ENCODE results near the gene TMPRSS9.
A peak's percentile ranks its signal among the peaks of the same experiment; 100 is the strongest.
"Not testable (repeated sequence)": the region's sequence is repeated elsewhere in the genome, so short reads cannot be mapped to it uniquely, and the experiment has no call there.

The TMPRSS9 gene

DNA sequence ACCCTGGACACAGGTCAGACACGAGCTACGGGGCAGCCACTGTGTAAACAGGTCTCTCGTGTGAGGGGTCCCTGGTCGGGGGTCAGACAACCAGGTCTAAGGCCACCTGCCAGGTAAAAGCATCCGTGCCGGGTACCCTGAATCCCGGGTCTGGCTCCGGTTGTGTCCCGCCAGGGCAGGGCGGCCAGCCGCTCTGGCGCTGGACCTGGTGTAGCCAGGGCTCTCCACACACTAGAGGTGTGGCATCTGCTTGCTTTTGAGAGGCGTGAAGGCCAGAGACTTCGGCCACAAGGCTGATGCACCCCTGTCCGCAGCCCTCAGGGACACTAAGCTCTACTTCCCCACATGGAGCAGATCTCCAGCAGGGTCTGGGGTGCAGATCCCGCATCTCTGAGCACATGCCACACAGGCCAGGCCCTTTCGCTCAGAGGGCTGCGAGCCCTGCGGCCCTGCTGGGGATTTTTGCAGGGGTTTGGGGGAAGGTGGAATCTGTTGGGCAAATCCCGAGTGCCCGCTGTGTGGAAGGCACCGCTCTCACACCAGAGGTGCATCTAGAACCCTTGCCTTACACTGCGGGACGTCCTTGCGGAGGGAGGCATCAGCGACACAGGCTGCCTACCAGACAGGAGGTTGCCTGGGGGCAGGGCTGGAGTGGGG lies 81.2 kb downstream of the TMPRSS9 start:
- DNase-seq, result no peak

DNA sequence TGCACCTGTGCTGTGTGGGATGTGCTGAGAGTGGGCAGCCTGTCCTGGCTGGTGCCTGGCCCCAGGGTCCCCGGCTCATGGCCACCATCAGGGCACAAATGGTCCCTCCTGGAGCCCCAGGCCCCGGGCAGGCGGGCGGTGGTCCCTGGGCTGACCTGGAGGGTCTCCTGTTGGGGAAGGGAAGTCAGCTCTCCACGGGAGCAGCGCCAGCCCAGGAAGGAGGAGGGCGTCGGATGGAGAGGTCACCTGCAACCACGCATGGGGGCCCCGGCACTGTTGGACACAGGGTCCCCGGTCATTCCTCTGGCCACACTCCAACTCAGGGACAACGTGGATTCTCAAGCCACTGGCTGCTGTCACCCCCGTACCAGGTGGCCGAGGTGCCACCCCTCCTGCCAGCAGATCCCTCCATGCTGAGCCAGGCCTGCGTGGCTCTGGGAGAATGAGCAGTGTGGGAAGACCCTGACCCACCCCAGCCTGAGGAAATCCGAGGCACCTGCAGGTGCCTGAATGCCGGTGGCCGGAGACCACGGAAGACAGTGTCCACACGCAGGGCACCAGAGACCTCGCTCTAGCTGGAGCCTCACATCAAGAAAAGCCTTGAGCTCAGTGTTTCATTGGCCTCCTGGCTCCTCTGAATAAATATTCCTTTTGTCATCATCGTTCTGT lies 83.2 kb downstream of the TMPRSS9 start:
- no peak for DNase-seq

DNA sequence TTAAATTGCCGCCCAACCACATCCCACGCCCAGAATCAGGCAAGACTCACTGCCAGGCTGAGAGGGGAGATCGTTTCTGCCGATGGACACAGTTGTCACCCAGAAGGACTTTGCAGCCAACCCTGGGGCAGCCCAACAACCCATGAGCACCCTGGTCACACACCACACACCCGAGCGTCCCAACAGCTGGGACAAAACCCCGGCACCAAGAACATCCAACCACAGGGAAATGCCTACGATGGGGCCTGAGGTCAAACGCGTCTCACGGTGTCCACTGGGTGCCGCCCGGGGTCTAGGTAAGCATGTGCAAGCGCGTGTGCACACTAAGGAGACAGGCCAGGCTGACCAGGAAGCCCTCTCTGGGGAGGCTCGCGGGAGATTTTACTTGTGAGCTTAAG lies 83.7 kb downstream of the TMPRSS9 start:
- DNase-seq, result no peak

DNA sequence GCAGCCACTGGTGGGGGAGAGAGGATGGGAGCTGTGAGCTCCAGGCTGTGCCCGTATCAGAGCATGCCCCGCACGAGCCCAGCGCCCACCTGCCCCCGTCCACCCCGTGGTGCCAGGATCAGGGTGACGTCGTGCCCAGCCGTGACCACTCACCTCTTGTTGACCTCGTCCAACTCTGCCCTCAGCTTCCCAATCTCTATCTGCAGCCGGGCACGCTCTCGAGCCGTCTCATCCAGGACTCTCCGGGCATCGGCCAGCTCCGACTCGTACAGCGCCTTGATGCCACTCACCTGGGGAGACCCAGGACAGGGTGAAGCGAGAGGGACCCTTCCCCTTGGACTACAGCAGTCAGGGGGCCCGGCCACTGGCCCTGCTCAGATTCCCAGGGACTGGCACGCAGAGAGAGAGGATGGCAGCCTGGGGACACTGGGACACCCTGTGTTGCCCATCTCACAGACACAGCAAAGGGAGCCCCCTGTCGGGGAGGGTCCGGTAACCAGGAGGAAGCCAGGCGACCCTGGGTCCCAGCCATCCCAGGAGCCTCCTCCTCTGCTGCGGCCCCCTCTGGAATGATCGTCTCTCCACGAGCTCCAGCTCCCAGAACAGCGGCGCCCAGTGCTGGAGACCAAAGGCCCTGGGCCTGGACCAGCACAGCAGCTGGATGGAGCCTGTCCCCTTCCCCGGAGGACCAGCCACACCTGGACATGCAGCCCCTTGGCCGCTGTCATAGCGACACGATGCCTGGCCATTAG lies 84.4 kb downstream of the TMPRSS9 start:
- no peak for DNase-seq

DNA sequence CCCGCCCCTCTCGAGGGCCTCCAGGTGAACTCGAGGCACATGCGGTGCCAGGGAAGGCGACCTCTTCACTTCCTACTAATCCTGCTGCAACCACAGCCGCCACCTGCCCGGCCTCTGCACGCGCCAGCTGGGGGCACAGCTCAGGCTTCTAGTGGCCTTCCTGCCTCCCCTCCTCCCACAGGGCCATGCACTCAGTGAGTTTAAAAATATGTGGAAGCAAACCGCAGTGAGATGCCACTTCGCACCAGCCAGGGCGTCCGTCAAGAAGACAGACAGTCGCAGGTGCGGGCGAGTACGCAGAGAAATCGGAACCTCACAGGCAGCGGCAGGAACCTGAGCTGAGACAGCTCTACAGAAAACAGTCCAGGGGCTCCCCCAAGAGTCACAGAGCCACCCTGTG lies 86.3 kb downstream of the TMPRSS9 start:
- no peak for DNase-seq

DNA sequence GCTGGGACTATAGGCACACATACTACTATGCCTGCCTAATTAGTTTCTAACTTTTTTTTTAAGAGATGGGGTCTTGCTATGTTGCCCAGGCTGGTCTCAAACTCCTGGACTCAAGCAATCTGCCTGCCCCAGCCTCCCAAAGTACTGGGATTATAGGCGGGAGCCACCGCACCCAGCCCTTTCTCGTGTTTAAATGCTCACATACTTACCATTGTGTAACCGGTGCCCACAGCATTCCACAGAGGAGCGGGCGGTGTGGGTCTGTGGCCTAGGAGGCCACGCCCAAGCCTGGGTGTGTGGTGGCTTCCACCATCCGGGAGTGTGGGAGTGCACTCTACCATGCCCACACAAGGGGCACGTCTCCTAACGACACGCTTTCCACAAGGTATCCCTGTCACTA lies 89.0 kb downstream of the TMPRSS9 start:
- DNase-seq, result no peak

DNA sequence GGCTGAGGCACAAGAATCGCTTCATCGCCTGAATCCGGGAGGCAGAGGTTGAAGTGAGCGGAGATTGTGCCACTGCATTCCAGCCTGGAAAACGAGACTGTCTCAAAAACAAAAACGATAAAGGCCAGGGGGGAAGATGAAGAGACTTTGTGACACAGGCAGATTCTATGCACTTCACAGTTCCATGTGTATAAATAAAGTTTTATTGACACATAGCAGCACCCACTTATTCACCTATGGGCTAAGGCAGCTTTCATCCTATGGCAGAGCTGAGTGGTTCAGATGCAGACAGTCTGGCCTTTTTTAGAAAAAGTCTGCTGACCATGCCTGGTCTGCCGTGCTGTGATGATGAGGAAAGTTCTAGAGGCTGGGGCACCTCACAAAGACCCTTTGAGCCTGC lies 91.1 kb downstream of the TMPRSS9 start:
- DNase-seq, result no peak

DNA sequence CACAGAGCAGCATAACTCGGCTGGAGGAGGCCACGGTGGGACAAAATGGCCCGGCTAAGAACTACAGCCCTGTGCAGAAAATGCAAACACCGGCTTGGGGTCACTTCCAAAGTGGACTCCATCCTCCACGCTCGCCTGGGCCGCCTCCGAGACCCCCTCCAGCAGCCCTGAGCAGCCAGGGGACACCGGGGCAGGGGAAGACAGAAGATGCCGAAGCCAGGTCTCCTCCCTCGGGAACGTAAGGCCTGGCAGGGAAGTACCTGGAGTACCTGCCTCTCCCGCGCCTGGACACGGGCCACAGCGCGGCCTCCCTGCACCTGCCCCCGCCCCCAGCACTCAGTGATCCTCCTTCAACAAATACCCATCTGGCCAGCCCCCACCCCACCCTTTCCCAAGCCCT lies 91.7 kb downstream of the TMPRSS9 start:
- DNase-seq, result no peak

DNA sequence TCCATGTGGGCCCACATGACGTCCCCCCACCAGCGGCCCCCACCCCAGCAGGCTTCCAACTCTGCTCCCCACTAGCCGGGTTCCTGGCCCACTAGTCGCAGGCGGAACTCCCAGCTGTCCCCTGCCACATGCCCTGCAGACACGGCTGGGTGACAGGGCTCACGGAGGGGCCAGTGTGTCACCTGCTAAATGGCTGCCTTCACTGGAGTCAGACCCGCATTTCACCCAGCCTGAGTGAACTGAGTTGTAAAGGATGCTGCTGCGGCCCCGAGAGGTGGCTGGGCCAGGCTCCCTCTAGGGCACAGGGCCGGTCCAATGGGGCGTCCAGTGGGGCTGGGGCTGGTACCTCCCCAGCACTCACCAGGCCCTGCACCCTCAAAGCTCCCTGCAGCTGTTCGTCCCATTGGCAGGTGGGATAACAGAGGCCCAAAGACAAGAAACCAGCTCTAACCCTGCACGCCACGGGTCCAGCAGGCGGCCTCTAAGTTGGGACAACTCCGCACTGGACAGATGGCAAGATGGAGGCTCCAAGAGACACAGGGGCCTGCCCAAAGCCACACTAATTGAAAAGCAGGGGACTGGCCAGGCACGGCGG lies 93.5 kb downstream of the TMPRSS9 start:
- DNase-seq, result no peak

DNA sequence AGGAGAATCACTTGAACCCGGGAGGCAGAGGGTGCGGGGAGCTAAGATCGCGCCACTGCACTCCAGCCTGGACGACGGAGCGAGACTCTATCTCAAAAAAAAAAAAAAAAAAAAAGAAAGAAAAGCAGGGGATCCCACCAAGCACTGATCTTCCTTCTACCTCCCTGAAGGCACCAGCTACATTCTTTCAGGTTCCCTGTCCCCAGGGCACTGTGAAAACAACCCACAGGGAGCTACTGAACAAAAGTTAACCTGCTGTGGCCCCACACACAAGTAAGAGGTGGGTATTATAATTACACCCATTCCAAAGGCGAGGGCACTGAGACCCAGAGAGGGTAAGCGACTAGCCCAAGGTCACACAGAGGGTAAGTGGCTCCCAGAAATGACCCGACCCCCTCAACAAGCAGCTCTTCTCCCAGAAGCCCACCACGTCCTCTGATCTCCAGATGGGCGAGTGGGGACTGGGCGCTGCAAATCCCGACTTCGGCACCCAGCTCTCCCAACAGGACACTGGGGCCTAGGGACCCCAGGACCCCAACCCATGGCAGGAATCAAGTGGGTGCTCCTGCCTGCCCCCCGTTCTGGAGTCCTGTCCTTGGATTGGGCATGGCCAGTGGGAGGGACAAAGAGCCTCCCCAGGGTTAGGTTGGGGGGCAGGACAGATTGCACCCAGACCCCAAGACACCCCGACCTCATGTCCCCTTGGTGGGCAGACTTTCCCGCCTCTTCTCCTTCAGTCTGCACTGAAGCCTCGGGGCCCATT lies 94.3 kb downstream of the TMPRSS9 start:
- DNase-seq, result no peak

DNA sequence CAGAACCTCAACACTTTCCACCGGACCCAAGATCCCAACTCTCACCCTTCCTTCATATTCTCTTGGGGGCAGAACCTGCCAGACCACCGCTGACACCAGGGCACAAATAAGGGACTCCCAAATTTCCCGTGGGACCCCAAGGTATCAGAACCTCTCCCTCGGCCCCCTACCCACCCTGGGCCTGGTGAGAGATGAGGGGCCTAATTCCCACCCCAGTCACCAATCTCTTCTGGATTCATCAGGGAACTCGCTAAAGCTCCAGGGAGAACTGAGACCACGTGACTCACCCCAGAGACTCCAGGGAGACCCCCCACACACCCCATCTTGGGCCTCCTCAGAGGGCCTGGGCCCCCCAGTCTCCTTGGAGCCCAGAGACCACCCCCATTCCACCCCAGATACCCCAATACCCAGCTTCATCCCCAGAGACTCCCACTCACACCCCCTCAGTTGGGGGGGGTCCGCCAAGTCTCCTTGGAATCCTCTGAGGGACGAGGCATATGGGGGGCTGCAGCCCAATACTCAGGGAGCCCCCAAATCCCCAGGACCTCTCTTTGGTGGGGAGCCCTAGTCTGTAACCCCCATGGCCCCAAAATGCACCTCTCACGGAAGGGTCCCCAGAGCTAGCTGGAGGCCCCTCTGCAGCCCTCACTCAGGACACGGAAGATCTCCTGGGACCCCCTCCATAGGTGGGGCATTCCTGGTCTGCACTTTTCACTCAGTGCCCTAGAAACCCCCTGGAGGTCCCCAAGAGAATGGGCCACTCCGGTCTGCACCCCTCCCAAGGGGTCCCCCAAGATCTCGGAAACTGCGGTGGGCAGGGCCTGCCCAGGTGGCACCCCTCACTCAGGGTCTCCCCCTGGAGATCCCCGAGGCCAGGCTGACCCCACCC lies 95.1 kb downstream of the TMPRSS9 start:
- no peak for DNase-seq

DNA sequence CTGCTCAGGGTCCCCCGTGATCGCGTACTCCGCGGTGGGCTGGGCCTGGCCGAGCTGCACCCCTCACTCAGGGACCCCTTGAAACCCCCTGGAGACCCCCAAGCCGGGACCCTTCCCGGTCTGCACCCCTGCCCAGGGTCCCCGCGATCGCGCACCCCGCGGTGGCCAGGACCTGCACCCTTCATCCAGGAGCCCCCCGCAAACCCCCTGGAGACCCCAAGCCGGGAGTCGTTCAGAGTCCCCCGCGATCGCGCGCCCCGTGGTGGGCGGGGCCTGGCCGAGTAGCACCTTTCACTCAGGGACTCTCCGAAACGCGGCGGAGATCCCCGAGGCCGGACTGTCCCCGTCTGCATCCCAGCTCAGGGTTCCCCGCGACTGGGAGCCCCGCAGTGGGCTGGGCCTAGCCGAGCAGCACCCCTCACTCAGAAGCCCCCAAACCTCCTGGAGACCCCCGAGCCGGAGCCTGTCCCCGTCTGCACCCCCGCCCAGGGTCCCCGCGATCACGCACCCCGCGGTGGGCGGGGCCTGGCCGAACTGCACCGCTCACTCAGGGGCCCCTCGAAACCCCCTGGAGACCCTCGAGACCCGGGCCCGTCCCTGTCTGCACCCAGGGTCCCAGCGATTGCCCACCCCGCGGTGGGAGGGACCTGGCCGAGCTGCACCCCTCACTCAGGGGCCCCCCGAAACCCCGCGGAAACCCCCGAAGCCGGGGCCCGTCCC lies 95.9 kb downstream of the TMPRSS9 start:
- peak in 1 of 2 experiments; percentile 7 for DNase-seq

DNA sequence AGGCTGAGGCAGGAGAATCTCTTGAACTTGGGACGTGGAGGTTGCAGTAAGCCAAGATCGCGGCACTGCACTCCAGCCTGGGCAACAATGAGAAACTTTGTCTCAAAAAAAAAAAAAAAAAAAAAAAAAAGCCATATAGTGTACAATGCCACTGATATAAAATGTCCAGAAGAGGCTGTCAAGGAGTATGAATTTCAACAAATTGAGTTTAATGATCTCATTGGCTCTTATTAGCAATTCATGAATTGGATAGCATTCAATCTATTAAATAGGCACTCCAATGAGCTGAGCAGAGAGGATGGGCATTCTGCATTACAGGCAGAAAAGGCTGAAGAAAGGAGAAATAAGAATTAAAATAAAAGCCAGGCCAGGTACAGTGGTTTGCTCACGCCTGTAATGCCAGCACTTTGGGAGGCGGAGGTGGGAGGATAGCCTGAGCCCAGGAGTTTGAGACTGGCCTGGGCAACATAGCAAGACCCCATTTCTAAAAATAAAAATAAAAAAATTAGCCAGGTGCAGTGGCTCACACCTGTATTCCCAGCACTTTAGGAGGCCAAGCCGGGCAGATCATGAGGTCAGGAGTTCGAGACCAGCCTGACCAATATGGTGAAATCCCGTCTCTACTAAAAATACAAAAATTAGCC lies 97.5 kb downstream of the TMPRSS9 start:
- DNase-seq, result no peak

DNA sequence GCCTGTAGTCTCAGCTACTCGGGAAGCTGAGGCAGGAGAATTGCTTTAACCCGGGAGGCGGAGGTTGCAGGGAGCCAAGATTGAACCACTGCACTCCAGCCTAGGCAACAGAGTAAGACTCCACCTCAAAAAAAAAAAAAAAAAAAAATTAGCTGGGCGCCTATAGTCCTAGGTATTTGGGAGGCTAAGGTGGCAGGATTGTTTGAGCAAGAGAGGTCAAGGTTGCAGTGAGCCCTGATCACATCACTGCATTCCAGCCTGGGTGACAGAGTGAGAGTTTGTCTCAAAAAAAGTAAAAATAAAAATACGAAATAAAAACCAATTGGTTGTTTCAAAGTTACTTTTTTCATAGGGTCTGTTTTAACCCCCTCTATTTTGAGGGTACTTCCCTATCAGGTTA lies 98.0 kb downstream of the TMPRSS9 start:
- DNase-seq, result no peak

DNA sequence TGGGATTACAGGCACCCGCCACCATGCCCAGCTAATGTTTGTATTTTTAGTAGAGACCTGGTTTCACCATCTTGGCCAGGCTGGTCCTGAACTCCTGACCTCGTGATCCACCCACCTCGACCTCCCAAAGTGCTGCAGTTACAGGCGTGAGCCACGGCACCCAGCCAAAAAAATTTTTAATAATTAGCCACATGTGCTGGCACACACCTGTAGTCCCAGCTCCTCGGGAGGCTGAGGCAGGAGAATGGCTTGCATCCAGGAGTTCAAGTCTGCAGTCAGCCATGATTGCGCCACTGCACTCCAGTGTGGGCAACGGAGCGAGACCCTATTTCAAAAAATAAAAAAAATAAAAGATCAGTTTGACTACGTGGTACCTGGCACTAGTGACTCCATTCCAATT lies 98.7 kb downstream of the TMPRSS9 start:
- not testable (repeated sequence) for DNase-seq

DNA sequence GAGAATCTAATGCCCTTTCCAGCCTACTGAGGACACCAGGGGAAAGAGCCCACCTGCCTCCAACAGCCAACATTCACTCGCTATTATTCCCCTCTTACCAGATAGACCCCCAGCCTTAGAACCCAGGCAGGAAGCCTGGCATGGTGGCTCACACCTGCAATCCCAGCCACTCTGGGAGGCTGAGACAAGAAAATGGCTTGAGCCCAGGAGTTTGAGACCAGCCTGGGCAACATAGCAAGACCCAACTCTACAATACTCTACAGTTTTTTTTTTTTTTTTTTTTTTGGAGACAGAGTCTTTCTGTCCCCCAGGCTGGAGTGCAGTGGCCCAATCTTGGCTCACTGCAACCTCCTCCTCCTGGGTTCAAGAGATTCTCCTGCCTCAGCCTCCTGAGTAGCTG lies 100.2 kb downstream of the TMPRSS9 start:
- DNase-seq, result no peak

DNA sequence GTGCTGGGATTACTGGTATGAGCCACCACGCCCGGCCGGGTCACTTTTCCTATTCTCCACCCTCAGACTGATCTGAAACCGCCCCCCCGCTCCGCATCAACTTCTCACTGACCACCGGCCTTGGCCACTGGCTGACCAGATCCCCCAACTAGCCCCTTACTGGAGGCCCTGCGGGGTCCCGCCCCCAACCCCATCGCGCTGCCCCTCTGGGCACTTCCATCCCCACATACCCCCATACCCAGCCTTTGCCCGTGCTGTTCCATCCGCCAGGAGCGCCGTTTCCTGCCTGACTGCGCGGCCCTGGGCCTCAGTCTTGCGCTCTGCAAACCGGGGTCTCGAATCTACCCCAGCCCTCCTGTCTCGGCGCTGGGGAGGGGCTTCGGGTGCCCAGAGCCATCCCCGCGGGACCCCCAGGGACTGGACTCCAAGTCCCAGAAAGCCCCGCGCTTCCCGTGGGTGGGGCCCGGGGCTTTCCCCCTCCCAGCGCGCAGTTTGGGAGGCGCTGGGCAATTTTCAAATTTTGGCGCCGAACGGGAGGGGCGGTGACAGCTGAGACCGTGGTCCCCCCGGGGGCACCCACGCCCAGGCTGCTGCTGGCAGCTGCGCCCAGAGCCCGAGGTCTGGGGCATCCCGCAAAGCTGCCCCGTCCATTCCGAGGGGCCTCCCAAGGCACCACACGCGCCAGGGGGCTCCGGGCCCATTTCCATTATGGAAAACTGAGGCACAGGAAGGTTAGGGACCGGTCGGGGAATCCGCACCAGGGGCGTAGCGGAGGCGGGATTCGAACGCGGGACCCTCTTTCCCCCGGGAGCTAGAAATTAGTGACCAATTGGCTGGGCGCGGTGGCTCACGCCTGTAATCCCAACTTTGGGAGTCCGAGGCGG lies 101.9 kb downstream of the TMPRSS9 start:
- DNase-seq, result peak; percentile 40 to 75

DNA sequence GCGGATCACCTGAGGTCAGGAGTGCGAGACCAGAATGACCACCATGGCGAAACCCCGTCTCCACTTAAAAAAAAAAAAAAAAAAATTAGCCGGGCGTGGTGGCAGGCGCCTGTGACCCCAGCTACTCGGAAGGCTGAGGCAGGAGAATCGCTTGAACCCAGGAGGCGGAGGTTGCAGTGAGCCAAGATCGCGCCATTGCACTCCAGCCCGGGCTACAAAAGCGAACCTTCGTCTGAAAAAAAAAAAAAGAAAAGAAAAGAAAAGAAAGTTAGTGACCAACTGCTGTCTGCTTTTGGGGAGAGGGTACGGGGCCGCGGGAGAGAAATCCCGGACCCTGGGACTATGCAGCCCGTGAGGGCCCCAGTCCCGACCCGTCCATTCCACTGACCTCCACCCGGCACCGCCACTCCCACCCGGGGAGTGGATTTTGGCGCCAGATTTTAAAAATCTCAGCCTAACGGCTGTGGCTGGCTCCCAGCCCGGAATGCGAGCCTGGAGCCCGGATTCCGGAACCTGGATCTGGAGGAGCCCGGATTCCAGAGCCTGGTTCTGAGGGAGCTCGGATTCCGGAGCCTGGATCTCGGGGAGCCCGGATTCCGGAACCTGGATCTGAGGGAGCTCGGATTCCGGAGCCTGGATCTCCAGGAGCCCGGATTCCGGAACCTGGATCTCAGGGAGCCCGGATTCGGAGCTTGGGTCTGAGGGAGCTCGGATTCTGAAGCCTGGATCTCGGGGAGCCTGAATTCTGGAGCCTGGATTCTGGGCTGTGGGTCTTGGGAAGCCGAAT lies 102.8 kb downstream of the TMPRSS9 start:
- DNase-seq, result peak; percentile 55 to 76

DNA sequence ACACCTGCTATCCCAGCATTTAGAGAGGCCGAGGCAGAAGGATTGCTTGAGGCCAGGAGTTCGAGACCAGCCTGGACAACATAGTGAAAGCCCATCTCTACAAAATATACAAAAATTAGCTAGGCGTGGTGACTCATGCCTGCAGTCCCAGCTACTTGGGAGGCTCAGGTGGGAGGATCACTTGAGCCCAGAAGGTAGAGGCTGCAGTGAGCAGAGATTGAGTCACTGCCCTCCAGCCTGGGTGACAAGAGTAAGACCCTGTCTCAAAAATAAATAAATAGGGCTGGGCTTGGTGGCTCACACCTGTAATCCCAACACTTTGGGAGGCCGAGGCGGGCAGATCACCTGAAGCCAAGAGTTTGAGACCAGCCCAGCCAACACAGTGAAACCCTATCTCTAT lies 103.6 kb downstream of the TMPRSS9 start:
- not testable (repeated sequence) for DNase-seq

Data from NCI-H2081 (cell line).